G401.6 (cell line): ENCODE data around the gene LYZL4.

Source experiments
- FAIRE-seq: peaks from 2 replicates; lab custom pipeline; 2012; peaks lifted over from hg19 to GRCh38; lab: Jason Lieb, UNC

The LYZL4 gene

DNA sequence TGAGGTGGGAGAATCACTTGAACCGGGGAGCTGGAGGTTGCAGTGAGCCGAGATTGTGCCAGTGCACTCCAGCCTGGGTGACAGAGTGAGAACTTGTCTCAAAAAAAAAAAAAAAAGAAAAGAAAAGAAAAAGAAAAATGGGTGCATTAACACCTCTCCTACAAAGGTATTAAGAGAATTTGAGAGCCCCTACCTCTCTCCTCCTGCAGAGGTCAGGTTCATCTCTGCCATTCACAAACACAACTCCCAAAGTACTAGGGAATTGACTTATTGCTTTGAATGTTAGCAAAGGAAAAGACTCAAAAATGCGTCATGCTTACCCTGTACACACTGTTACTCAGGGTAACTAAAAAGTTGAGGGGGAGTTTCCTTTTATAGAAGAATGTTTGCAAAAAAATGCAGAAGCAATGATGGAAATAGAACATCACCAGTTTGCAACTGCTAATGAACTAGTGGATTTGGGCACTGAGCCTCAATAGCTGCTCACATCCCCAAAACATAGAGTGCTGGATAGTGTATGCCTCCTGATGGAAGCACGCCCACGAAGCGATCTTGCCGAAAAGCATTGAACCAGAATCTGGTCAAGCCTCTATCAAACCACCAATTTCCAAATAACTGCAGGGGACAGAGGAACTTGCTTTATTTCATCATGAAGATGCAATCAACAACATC lies 15.5 kb upstream of the LYZL4 start:
- FAIRE-seq = no peak

DNA sequence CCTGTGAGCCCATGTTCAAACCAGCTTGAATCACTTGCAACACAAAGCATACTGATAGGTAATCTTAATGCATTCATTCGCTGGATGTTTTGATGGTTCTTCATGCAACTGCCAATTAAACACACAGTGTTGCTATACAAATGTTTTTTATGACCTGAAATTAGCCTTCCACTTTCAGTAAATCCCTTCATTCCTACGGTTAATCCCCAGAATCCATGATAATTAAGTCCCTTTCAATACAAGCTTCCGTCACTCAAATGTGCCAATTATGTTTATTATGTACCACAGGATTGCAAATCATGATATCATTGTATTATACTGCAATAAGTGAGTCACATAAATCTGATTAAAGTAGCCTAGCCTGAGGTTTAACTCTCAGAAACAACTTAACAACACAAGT lies 14.5 kb upstream of the LYZL4 start:
- no peak for FAIRE-seq

DNA sequence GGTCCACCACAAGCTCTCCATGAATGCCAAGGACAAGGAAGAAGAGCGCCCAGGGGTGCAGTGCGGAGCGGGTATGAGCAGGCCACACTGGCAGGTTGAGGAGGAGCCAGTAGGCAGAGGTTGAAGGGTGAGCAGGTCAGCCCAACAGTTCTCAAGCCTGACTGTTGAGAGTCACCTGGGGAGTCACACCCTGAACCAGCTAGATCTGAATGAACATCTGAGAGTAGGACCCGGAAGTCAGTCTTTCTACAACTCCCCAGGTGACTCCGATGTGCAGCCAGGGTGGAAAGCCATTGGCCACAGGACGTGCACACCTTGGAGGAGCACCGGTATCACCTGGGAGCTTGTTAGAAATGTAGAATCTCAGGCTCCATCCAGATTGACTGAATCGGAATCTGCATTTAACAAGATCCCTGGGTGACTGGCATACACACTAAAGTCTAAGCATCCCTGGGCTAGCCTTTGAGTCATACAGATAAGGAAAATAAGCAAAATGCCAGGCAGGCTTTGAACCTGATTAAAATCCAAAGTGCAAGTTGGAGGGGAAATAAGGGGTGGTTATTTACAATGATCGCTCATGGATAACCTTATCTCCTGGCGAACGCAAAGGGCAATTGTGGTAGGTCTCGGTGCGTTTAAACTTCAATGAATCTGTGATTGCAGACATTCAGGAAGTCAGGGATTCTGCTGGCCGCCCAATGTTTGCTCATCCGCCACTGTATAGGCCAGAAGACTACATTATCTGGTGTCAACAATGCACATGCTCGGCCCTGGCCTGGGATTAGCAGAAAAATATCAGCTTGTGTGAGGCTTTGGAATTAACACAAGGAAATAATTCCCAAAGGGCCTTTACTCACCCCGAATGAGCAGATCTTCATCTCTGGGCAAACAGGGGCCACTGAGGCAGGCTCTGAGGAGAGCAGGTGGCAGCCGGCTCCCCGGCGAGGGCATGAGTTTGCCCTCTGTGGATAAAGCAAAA lies 11.7 kb upstream of the LYZL4 start:
- no peak for FAIRE-seq

DNA sequence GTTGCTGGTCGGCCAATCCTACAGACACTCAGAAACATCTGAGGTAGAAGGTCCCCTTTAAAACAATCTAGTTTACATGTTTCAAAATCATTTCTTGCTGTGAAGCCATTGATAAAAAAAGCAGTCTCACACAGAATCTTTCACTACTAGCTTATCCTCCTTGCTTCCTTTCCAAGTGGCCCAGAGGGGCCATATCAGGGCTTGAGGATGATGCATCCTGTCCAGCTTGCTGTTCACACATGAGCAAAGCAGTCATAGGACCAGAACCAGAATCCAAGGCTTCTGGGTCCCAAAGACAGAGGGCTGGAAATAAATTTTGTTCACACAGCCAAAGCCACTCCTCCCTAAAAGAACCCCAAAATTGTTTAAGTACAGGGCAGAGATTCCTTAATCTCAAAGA lies 9.2 kb upstream of the LYZL4 start:
- no peak for FAIRE-seq

DNA sequence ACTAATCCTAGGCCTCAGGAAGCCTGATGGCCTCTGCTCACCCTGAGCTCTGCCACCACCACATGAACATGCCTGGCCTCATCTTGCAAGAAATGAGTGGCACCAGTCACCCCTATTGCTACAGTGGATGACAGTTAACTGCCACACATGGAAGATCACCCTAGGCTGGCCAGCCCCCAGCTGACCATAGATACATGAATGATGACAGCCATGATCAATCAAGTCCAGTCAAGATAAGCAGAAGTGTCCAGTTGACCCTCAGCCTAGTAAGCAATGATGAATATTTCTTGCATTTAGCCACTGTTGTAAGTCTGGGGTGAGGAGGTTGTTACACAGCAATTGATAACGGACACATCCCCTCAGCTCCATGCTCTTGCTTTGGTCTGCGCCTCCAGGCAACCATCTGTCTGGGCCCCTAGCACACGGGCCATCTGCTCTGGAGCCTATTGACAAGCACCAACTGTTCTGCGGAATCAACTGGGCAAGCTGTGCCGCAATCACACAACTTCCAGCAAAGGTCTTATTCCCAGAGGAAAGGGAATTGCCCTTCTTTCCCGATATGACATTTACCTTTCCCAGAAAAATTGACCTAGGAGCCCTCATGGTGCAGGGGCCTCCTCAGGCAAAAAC lies 2.2 kb upstream of the LYZL4 start:
- no peak for FAIRE-seq

DNA sequence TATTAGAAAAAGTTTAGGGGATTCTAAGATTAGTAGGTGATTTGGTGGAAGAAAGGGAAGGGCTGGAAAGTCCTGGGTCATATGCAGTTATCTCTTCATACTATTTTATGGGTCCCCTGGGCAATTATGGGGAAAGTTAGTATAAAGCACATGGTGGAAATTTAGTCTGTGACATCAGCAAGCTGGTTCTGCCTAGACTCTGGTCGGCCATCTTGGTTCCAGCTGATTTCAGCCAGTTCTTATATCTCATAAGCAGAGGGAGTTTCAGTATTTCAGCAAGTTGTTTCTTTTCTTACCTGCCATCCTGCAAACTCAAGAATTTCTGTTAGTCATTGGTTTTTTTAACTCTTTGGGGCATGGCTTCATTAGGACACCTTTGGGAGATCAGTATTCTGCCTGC lies 1.0 kb upstream of the LYZL4 start:
- no peak for FAIRE-seq

DNA sequence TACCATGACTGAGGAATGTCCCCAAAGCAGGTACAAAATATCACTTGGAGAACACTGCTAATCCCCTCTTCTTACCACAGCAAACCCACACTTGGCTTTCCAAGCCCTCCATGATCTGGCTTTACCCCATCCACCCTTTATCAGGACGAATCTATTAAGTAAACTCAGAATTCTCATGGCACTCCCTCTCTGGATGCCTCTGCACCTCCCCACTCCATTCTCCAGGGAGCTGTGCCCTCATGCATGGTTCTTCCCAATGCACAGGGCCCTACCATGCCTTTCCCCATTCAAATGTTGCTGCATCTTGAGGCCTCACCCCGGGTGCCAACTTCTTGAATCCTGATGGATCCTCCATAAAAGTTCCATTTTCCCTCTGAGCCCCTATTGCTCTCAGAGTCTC lies 2.3 kb downstream of the LYZL4 start:
- no peak for FAIRE-seq

DNA sequence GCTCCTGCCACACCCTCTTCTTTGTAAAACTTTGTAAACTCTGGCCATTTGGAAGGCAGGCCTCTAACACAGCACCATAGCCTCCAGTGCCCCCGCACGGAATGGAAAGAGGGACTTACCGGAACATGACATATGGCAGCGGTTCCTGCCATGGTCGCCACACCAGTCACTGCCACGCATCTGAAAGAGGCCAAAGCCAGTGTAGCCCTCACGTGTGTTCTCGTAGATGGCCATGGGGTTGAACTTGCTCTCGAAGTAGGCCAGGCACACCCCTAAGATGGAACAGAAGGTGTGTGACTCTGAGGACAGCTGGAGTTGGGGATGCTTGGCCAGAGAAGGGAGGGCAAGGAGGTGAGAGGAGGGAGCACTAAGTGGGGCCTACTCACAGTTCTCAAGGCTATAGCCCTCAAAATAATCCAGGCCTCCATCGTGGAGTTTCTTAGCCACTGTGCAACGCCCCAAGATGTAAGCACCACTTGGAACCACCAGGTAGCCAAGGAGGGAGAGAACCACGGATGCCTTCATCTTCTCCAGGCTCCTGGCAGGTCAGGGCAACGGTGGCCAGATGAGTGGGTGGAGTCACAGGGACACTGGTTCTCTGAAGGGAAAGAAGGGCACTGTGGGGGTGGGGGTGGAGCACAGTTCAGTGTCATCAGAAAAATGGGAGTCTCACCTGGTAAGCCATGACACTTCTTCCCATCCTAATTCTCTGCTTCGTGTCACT lies 3.5 kb downstream of the LYZL4 start:
- no peak for FAIRE-seq

DNA sequence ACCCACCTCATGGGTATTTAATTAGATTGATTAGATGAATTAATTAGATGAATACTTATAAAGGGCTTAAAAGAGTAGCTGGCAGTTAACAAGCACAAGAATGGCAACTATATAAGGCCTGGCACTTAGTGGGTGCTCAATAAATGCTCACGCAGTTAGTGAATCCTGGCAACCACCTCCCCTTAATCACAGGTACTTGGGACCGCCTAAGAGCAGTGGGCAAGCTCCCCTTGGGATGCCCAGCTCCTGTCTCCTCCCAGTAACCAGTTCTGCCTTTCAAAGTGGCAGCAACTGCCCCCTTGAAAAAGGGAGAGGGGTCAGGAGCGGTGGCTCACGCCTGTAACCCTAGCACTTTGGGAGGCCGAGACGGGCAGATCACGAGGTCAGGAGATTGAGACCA lies 4.6 kb downstream of the LYZL4 start:
- no peak for FAIRE-seq

DNA sequence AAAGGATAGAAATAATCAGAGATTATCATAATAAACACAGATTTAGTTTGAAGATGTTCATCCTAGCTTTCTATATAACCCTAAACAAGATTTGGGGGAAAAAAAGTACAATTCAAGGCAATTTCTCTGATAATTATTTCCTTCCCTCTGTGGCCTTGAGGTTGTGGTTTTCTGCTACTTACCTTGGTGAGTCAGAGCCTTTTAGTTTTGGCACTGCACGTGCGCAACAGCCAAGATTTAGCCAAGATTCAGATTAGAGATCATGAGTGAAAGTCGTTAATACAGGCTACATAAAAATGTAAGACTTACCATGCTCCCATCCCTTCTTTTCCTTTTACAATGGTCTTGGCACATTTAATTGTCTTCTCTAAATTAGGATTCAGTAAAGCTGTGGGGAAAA lies 6.7 kb downstream of the LYZL4 start:
- no peak for FAIRE-seq

DNA sequence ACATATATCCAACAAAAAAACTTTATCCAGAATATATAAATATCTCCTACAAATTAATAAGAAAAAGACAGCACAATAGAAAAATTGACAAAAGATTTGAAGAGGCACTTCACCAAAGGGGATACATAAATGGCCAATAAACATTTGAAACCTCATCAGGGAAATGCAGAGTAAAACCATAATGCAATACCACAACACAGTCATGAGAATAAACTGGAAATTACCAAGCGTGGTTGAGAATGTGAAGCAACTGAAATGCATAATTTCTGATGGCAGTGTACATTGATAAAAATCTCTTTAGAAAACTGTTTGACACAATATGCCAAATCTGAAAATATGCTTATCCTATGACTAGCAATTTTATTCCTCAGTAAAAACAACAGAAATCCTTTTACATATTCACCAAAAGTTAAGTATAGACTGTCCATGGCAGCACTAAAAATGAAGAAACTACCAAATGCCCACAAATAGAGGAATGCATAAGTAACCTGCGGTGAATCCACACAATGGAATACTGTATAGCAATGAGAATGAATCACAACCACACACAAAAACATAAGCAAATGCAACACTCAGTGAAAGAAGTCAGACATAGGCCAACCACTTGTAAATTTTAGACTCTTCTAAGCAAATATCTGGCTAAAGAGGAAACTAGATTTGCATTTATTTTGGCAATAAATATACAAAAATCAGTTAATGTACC lies 7.9 kb downstream of the LYZL4 start:
- FAIRE-seq = no peak

DNA sequence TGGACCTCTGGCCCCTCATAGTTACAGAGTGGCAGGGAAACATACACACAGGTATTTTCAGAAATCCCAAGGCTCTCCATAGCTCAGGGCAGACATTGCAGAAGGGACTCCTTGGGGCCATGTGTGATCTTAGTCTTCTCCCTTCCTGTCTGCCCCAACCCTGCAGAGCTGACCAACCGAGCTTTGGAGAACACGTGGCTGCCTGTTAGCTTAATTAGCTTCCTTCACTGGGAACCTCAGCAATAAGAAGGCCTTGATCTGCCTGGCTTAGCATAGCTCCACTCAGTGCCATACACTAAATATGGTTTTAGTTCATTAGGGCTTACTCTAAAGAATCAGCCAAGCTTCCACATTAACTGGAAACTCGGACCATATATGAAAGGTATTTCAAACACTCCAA lies 12.3 kb downstream of the LYZL4 start:
- no peak for FAIRE-seq

DNA sequence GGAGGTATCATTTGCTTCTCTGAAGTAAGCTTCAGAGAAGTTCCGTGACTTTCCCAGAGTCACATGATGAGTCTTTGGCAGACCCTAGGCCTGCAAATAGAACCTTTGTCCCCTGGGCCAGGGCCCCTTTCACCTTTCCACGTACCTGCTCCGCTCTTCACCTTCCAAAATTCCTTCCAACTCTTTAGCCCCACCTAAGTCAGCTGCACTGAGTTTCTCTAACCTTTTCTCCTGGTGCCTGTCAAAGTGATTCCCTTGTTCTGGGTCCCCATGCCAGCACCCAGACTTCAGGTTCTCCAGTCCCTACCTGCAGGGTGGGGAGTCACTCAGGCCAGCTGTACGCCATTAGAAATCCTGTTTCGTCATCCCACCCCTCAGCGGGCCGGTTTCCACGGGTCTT lies 12.8 kb downstream of the LYZL4 start:
- FAIRE-seq = no peak

DNA sequence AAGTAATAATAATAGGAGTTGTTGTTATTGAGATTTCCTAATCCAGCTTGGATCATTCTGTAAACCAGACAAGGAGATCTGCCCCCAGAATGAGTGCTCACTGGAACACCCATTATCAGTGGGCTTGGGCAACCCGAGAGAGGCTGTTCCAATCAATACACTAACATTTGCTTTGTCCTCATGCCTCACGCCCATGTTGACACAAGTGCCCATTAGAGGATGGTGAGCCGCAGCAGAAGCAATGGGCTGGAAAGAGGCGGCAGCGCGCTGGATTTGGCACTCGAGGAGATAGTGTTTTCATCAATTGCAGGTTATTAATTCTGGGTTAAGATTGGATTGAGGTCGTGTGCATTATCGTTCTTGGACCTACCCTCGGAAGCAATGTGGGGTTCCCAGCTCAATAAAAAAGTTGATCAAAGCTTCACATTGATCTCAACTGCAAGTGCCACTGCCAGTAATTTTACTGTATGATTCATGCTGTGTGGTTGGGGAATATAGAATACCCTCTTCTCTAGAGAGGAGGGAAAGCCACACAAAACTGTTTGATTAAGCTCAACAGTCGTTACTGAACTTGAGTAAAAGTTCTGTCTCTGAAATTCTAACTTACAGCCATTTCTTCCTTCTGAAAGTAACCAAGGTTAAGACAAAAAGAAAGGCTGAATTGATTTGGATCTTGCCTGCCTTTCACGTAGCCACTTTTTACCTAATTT lies 15.7 kb downstream of the LYZL4 start:
- no peak for FAIRE-seq

DNA sequence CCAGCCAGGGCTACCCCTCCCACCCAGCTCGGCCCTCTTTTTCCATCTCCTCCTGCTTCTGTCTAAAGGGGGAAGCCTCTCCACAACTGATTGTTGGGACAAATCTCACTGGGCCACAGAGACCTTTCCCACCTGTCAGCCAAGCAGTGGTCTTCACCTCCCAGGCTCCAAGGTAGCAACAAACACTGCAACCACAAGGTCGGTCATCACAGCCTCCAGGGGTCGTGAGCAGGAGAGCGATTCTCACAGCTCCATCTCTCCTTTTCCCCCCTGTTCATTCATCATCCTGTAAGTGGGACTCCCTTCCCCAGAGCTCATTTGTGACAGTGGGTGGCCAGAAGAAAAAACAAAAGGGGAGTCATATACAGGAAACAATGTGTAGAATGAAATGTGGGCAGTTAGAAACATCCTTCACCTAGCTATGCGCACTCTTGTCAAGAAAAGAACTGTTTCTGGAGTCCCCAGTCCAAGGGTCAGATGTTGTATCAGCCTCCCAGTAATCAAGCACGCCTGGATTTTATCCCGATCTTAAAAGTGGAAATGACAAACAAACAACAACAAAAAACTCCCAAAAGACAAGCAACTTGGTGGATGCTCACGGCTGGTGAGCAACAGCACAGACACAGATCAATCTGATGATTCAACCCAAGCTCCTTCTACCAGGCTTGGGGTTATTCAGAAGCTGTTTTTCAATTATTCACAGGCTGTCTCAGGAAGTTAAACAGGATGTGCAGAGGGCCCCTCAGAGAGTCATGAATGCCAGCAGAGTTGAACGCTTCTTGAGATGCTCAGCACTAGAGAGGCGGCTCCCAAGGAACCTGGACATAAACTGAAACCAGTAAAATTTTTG lies 22.4 kb downstream of the LYZL4 start:
- no peak for FAIRE-seq

DNA sequence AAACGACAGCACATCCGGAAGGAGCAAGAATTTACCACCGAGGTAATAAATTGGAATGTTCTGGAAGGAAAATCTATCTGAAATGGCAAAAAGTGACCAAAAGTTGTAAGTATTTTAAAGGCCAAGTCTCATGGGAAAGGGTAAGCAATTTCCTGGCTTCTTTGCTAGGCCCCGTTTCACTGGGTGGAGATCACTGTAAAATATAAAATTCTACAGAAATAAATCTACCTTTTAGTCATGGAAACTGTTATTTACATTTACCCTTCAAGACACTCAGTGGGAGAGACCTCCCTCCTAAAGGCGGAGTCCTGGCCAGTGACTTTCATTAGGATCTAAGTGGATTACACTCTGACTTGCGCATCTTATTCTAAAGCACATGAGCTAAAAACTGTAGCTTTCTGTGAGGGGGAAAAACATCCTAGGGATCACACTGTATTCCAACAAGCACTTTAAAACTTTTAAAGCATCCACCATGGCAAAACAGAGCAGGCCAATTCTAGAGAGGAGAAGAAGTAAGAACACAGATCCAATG lies 28.8 kb downstream of the LYZL4 start:
- no peak for FAIRE-seq

DNA sequence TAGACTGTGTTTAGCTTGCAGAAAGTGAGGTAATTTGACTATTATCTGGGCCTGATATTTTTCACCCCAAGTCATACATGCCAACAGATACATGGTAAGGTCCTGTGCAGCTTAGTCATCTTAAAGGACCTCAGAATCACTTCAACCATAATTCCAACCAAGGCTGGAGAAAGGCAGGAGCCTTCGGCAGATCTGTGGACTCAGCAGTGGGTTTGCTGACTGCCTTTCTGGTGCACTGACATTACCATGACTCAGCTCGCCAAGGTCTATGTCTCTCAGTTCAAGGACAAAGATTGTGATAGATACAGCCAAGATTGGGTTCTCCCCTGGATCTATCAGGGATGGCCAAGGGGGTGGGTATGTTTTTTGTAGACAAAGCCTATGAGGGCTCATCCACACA lies 32.7 kb downstream of the LYZL4 start:
- FAIRE-seq = no peak

DNA sequence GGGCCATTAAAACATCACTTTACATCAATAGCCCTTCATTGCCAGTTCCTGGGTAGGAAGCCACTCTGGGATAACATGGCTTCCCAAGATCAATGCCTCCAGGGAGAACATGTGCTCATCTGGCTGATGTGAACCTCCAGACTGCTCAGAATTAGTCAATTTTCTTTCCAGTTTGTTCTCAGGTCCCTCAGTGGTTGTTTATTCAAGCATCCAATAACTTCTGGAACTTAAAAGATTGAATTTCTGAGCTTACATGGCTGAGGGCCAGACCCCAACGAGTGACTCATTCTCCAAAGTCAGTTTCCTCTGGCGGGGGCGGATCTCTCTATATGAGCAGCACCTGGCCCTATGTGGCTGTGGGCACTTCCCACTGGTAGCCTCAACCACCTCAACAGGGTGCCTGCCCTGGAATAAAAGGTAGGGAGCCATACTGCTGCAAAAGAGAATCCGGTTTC lies 34.0 kb downstream of the LYZL4 start:
- FAIRE-seq = no peak

DNA sequence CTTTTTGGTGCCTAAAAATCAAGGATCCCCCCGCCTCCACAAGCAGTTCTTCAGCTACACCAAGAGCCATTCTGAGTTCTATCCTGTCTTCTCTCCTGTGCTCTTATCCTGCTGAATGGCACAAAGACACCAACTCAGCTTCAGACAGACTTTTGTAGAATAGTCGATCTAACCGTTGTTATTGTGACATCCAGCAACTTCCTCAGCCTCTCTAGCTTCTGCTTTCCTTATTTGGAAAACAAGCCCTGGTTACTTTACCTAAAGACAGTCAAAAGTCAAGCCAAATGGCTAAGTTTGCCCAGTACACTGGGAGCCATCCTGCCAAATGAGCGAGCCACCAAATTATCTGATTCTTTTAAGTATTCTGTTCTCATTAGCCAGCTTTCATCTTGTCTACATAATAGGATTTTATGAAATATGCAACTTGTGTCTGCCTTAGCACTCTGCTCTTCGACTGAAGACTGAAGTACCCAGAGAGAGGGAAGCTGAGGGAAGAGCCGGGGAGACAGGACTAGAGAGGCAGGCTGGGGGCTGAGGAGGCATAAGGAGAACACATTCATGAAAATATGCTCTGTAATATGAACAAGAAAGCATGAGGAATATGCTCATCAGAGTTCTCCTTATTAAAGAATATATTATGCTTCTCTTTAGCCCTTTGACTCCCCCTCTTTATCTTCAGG lies 35.1 kb downstream of the LYZL4 start:
- FAIRE-seq = no peak
